ENCODE measurements around the gene IL18BP. TPM values are rescaled to one million over a fixed set of nuclear protein-coding genes. Genes with fewer than 3 reads are reported as not detected.

Gene IL18BP
- total RNA-seq, 4 donors from 2014 or later = 0.91 to 3.0 (median 2.5) TPM

DNA sequence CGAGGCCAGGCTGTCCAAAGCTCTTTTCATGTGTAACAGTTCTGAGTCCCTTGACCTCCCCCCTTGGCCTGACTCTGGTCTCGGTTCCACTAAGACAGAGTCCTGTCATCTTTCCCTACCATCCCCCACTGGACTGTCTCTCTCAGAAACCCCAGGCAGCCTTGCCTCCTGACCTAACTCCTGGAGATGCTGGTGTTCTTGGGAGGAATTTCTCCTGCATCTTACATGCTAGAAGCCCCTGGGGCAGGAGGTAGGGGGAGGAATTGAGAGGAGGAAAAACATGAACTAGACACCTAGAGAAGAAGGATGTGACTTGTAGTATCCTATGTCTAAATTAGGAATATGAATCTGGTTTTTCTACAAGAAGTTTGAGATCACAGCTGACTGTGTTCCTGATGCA lies 648 bp upstream of the IL18BP start:
- TF ChIP-seq POLR2A (IDR thresholded peaks at IDR 0.05) = no peak
- TF ChIP-seq, protein P1, sequence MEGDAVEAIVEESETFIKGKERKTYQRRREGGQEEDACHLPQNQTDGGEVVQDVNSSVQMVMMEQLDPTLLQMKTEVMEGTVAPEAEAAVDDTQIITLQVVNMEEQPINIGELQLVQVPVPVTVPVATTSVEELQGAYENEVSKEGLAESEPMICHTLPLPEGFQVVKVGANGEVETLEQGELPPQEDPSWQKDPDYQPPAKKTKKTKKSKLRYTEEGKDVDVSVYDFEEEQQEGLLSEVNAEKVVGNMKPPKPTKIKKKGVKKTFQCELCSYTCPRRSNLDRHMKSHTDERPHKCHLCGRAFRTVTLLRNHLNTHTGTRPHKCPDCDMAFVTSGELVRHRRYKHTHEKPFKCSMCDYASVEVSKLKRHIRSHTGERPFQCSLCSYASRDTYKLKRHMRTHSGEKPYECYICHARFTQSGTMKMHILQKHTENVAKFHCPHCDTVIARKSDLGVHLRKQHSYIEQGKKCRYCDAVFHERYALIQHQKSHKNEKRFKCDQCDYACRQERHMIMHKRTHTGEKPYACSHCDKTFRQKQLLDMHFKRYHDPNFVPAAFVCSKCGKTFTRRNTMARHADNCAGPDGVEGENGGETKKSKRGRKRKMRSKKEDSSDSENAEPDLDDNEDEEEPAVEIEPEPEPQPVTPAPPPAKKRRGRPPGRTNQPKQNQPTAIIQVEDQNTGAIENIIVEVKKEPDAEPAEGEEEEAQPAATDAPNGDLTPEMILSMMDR (IDR thresholded peaks at IDR 0.05 in 4 of 5, conservative IDR thresholded peaks at IDR 0.05 in 1 of 5) = no peak
- no peak for ATAC-seq
- no peak overlapping the region for H3K4me3 ChIP-seq
- H3K4me1 ChIP-seq = peaks cover 7 to 10% of the 10 kb centered on the region in 2 donors
- H3K9me3 ChIP-seq = no peaks in the 10 kb centered on the region
- H3K36me3 ChIP-seq = peaks cover 0 to 3% of the 10 kb centered on the region in 2 donors
- no peaks in the 10 kb centered on the region for H3K27me3 ChIP-seq
- intact Hi-C loops (cut with DNase I; ENCODE audit: low total_unique reads) = no loop called here
- in situ Hi-C loops (cut with MboI; ENCODE audit: low sequenced_read_pairs in 4 of 4) = loop anchor here in 2 of 4 donors (25.0 kb wide), 2 partner anchors 414 to 439 kb away; partner anchors contain the start of gene CLPB (in 1 of the 2)
- peak overlapping the region in 2 of 4 donors; percentile 48 to 73 for H3K27ac ChIP-seq
- DNase-seq = no peak

DNA sequence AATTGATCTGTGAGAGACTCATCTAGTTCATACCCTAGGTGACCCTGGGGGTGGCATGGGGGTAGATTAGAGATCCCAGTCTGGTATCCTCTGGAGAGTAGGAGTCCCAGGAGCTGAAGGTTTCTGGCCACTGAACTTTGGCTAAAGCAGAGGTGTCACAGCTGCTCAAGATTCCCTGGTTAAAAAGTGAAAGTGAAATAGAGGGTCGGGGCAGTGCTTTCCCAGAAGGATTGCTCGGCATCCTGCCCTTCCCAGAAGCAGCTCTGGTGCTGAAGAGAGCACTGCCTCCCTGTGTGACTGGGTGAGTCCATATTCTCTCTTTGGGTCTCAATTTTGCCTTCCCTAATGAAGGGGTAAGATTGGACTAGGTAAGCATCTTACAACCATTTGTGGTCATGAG lies 653 bp downstream of the IL18BP start:
- peaks cover 7 to 10% of the 10 kb centered on the region in 2 donors for H3K4me1 ChIP-seq
- H3K27me3 ChIP-seq = no peaks in the 10 kb centered on the region
- H3K4me3 ChIP-seq = peak overlapping the region in 2 of 4 donors; percentile 22 to 24
- intact Hi-C loops (cut with DNase I; ENCODE audit: low total_unique reads) (no loop called here), in situ Hi-C loops (cut with MboI; ENCODE audit: low sequenced_read_pairs in 4 of 4) (loop anchor here in 2 of 4 donors (25.0 kb wide), 2 partner anchors 413 to 438 kb away; partner anchors contain the start of gene CLPB (in 1 of the 2))
- ATAC-seq (no peak), DNase-seq (no peak)
- no peaks in the 10 kb centered on the region for H3K9me3 ChIP-seq
- H3K27ac ChIP-seq = peak overlapping the region; percentile 39 to 73 (median 58)
- no peak for TF ChIP-seq POLR2A (IDR thresholded peaks at IDR 0.05)
- TF ChIP-seq, protein P1 (IDR thresholded peaks at IDR 0.05 in 4 of 5, conservative IDR thresholded peaks at IDR 0.05 in 1 of 5) = no peak
- H3K36me3 ChIP-seq = peaks cover 0 to 16% of the 10 kb centered on the region in 2 donors

DNA sequence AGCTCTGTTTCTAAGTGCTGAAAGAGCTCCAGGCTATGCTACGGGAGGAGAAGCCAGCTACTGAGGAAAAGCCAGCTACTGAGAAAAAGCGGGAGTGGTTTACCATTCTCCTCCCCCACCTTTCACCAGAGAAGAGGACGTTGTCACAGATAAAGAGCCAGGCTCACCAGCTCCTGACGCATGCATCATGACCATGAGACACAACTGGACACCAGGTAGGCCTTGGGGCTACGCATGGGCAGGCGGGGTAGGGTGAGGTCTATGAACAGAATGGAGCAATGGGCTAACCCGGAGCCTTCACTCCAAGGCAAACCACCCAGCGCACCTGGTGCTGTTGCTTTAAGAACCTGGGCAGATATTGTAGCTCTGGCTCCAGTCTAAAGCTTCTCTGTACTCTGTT lies 1.1 kb downstream of the IL18BP start:
- Histone ChIP-seq H3K27me3 (no peaks in the 10 kb centered on the region), H3K4me1 (peaks cover 7 to 10% of the 10 kb centered on the region in 2 donors), H3K4me3 (peak overlapping the region in 2 of 4 donors; percentile 22 to 24), H3K27ac (peak overlapping the region; percentile 39 to 73 (median 58)), H3K36me3 (peaks cover 0 to 21% of the 10 kb centered on the region in 2 donors), H3K9me3 (no peaks in the 10 kb centered on the region)
- no peak for ATAC-seq
- intact Hi-C loops (cut with DNase I; ENCODE audit: low total_unique reads) (no loop called here), in situ Hi-C loops (cut with MboI; ENCODE audit: low sequenced_read_pairs in 4 of 4) (loop anchor here in 2 of 4 donors (25.0 kb wide), 2 partner anchors 413 to 438 kb away; partner anchors contain the start of gene CLPB (in 1 of the 2))
- TF ChIP-seq, protein P1 (IDR thresholded peaks at IDR 0.05 in 4 of 5, conservative IDR thresholded peaks at IDR 0.05 in 1 of 5) = no peak
- TF ChIP-seq POLR2A (IDR thresholded peaks at IDR 0.05) = no peak
- DNase-seq = no peak

DNA sequence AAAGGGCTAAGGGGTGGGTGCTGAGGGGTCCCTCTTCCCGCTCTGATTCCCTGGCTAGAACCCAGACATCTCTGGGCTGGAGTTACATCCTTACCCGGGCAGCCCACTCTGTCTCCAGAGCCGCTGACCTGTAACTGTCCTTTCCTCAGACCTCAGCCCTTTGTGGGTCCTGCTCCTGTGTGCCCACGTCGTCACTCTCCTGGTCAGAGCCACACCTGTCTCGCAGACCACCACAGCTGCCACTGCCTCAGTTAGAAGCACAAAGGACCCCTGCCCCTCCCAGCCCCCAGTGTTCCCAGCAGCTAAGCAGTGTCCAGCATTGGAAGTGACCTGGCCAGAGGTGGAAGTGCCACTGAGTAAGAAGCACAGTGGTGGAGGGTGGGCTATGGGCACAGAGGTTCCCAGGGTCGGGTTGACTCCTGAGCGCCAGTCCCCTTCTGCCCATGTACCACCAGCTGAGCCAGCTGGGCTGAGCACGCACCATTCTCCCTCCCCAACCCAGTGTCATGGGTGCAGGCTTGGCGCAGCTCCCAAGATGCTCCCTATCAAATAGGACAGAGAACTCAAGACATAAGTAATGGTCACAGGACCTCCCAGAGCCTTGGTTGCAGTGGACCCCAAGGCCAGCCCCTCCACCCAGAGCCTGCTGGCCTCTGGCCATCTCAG lies 1.6 kb downstream of the IL18BP start:
- Histone ChIP-seq H3K4me1 (peaks cover 10% of the 10 kb centered on the region in 2 donors), H3K9me3 (no peaks in the 10 kb centered on the region), H3K27me3 (no peaks in the 10 kb centered on the region), H3K4me3 (no peak overlapping the region), H3K27ac (peak overlapping the region in 2 of 4 donors; percentile 68 to 73), H3K36me3 (peaks cover 0 to 26% of the 10 kb centered on the region in 2 donors)
- no peak for TF ChIP-seq POLR2A (IDR thresholded peaks at IDR 0.05)
- TF ChIP-seq, protein P1 (IDR thresholded peaks at IDR 0.05 in 4 of 5, conservative IDR thresholded peaks at IDR 0.05 in 1 of 5) = no peak
- intact Hi-C loops (cut with DNase I; ENCODE audit: low total_unique reads) = no loop called here
- in situ Hi-C loops (cut with MboI; ENCODE audit: low sequenced_read_pairs in 4 of 4) = no loop called here
- no peak for ATAC-seq
- DNase-seq = no peak

All from gastrocnemius medialis (tissue), 4 donors.